ENCODE data around the gene CTDSPL2. TPM values are rescaled to one million over a fixed set of nuclear protein-coding genes. Genes with fewer than 3 reads are reported as not detected.

CTDSPL2 gene
- total RNA-seq, 1 donor from 2014 or later = 40.4 TPM

DNA sequence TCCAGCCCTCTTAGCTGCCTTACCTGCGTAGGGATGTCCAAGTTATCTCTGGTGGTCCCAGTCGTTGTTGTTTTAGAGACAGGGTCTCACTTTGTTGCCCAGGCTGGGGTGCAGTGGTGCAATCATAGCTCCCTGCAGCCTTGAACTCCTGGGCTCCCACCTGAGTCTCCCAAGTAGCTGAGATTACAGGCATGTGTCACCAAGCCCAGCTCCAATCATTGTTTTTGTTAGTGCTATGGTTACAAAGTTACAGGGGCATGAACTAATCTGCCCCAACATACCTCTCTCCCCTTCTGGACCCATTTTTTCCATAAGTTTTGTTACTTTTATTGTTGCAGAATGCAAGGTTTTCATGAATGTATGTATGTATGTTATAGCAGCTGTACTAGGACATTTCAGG lies 54.7 kb downstream of the CTDSPL2 start:
- H3K27me3 ChIP-seq (ENCODE audit: insufficient read depth, low read length) = no peaks in the 10 kb centered on the region
- Mint-ChIP-seq H3K27ac (ENCODE audit: unreplicated experiment) (no peak overlapping the region), H3K9me3 (ENCODE audit: unreplicated experiment) (no peaks in the 10 kb centered on the region), H3K4me3 (ENCODE audit: unreplicated experiment) (no peak overlapping the region), H3K4me1 (ENCODE audit: low read depth, unreplicated experiment) (peaks cover 5% of the 10 kb centered on the region), H3K27me3 (ENCODE audit: low read depth, unreplicated experiment) (no peaks in the 10 kb centered on the region), H3K36me3 (ENCODE audit: low read depth, unreplicated experiment) (no peaks in the 10 kb centered on the region)
- no peak for DNase-seq (ENCODE audit: low read depth)
- no peak overlapping the region for H3K4me2 ChIP-seq (ENCODE audit: low read length)
- no peak overlapping the region for H2AFZ ChIP-seq (ENCODE audit: low read depth, low read length)
- no peaks in the 10 kb centered on the region for H3K4me1 ChIP-seq (ENCODE audit: insufficient read depth, low read length)
- no peak for FAIRE-seq
- no peak overlapping the region for H3K4me3 ChIP-seq (ENCODE audit: insufficient read depth, low read depth, low read length)
- H3K79me2 ChIP-seq (ENCODE audit: insufficient read depth, low read length) = peaks cover 60% of the 10 kb centered on the region
- TF ChIP-seq EZH2 (IDR thresholded peaks at IDR 0.05; ENCODE audit: insufficient read depth, low read length) = no peak
- TF ChIP-seq, protein P1, sequence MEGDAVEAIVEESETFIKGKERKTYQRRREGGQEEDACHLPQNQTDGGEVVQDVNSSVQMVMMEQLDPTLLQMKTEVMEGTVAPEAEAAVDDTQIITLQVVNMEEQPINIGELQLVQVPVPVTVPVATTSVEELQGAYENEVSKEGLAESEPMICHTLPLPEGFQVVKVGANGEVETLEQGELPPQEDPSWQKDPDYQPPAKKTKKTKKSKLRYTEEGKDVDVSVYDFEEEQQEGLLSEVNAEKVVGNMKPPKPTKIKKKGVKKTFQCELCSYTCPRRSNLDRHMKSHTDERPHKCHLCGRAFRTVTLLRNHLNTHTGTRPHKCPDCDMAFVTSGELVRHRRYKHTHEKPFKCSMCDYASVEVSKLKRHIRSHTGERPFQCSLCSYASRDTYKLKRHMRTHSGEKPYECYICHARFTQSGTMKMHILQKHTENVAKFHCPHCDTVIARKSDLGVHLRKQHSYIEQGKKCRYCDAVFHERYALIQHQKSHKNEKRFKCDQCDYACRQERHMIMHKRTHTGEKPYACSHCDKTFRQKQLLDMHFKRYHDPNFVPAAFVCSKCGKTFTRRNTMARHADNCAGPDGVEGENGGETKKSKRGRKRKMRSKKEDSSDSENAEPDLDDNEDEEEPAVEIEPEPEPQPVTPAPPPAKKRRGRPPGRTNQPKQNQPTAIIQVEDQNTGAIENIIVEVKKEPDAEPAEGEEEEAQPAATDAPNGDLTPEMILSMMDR (IDR thresholded peaks at IDR 0.05; ENCODE audit: insufficient read depth, low read depth, low read length) = no peak
- H3K9me3 ChIP-seq (ENCODE audit: insufficient read depth, low read depth, low read length) = no peaks in the 10 kb centered on the region
- H4K20me1 ChIP-seq (ENCODE audit: insufficient read depth, low read length) = peaks cover 23% of the 10 kb centered on the region
- H3K9ac ChIP-seq (ENCODE audit: low read length) = no peak overlapping the region
- H3K27ac ChIP-seq (ENCODE audit: low read depth, low read length) = no peak overlapping the region
- peaks cover 1% of the 10 kb centered on the region for H3K36me3 ChIP-seq (ENCODE audit: insufficient read depth, low read length)

DNA sequence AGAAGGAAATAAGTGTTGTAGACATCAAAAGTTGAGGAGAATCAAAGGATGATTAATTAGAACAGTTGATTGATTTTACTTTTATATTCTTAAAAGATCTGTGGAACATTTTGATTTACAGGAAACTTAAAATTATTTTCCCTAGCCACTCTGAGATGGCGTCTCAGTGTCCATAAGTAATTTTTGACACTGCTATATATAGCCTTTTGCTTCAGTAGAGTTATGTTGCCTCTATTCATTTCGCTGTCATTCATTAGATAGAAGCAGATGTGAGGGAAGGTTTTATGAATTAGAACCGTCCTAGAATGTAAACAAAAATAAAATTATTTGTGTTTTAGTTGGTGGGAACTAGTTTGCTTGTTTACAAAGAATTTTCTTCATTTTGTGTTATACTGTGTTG lies 58.5 kb downstream of the CTDSPL2 start:
- TF ChIP-seq, protein P1 (IDR thresholded peaks at IDR 0.05; ENCODE audit: insufficient read depth, low read depth, low read length) = no peak
- TF ChIP-seq EZH2 (IDR thresholded peaks at IDR 0.05; ENCODE audit: insufficient read depth, low read length) = no peak

GRCh38 chr15:44489464-44489863 lies 62.0 kb downstream of the CTDSPL2 start:
- peak overlapping the region; percentile 79 for H3K4me2 ChIP-seq (ENCODE audit: low read length)
- peaks cover 9% of the 10 kb centered on the region for H3K36me3 ChIP-seq (ENCODE audit: insufficient read depth, low read length)
- TF ChIP-seq EZH2 (IDR thresholded peaks at IDR 0.05; ENCODE audit: insufficient read depth, low read length) = no peak
- TF ChIP-seq, protein P1 (IDR thresholded peaks at IDR 0.05; ENCODE audit: insufficient read depth, low read depth, low read length) = no peak
- H2AFZ ChIP-seq (ENCODE audit: low read depth, low read length) = no peak overlapping the region
- H3K27ac ChIP-seq (ENCODE audit: low read depth, low read length) = peak overlapping the region; percentile 85
- H3K4me3 Mint-ChIP-seq (ENCODE audit: unreplicated experiment) = no peak overlapping the region
- no peaks in the 10 kb centered on the region for H3K27me3 ChIP-seq (ENCODE audit: insufficient read depth, low read length)
- peaks cover 13% of the 10 kb centered on the region for H3K4me1 Mint-ChIP-seq (ENCODE audit: low read depth, unreplicated experiment)
- peaks cover 9% of the 10 kb centered on the region for H3K36me3 Mint-ChIP-seq (ENCODE audit: low read depth, unreplicated experiment)
- peaks cover 12% of the 10 kb centered on the region for H3K79me2 ChIP-seq (ENCODE audit: insufficient read depth, low read length)
- H3K4me3 ChIP-seq (ENCODE audit: insufficient read depth, low read depth, low read length) = peak overlapping the region; percentile 19
- H3K9me3 ChIP-seq (ENCODE audit: insufficient read depth, low read depth, low read length) = no peaks in the 10 kb centered on the region
- DNase-seq (ENCODE audit: low read depth) = peak; percentile 90
- no peaks in the 10 kb centered on the region for H3K27me3 Mint-ChIP-seq (ENCODE audit: low read depth, unreplicated experiment)
- no peaks in the 10 kb centered on the region for H3K9me3 Mint-ChIP-seq (ENCODE audit: unreplicated experiment)
- FAIRE-seq = peak; percentile 96
- H3K9ac ChIP-seq (ENCODE audit: low read length) = peak overlapping the region; percentile 52
- peaks cover 7% of the 10 kb centered on the region for H4K20me1 ChIP-seq (ENCODE audit: insufficient read depth, low read length)
- H3K27ac Mint-ChIP-seq (ENCODE audit: unreplicated experiment) = peak overlapping the region; percentile 83
- H3K4me1 ChIP-seq (ENCODE audit: insufficient read depth, low read length) = peaks cover 16% of the 10 kb centered on the region

More for the DNA sequence above, 58.5 kb downstream of the CTDSPL2 start:
- DNase-seq (ENCODE audit: low read depth) (no peak), FAIRE-seq (no peak)
- Histone ChIP-seq H3K4me2 (ENCODE audit: low read length) (no peak overlapping the region), H3K4me3 (ENCODE audit: insufficient read depth, low read depth, low read length) (no peak overlapping the region), H3K4me1 (ENCODE audit: insufficient read depth, low read length) (peaks cover 16% of the 10 kb centered on the region), H4K20me1 (ENCODE audit: insufficient read depth, low read length) (peaks cover 19% of the 10 kb centered on the region), H3K27ac (ENCODE audit: low read depth, low read length) (no peak overlapping the region), H3K27me3 (ENCODE audit: insufficient read depth, low read length) (no peaks in the 10 kb centered on the region), H3K79me2 (ENCODE audit: insufficient read depth, low read length) (peaks cover 31% of the 10 kb centered on the region), H3K9me3 (ENCODE audit: insufficient read depth, low read depth, low read length) (no peaks in the 10 kb centered on the region), H3K9ac (ENCODE audit: low read length) (no peak overlapping the region), H3K36me3 (ENCODE audit: insufficient read depth, low read length) (peaks cover 6% of the 10 kb centered on the region), H2AFZ (ENCODE audit: low read depth, low read length) (no peak overlapping the region)
- no peak overlapping the region for H3K27ac Mint-ChIP-seq (ENCODE audit: unreplicated experiment)
- H3K4me1 Mint-ChIP-seq (ENCODE audit: low read depth, unreplicated experiment) = peaks cover 16% of the 10 kb centered on the region
- H3K4me3 Mint-ChIP-seq (ENCODE audit: unreplicated experiment) = no peak overlapping the region
- no peaks in the 10 kb centered on the region for H3K9me3 Mint-ChIP-seq (ENCODE audit: unreplicated experiment)
- no peaks in the 10 kb centered on the region for H3K27me3 Mint-ChIP-seq (ENCODE audit: low read depth, unreplicated experiment)
- H3K36me3 Mint-ChIP-seq (ENCODE audit: low read depth, unreplicated experiment) = peaks cover 9% of the 10 kb centered on the region
